PC-9 (cell line): ENCODE results near the gene PLAAT4. TPM values are rescaled to one million over a fixed set of nuclear protein-coding genes. Genes with fewer than 3 reads are reported as not detected.

Source experiments
- BruUV-seq: library from RNA; stranded (reverse); fragments of 400-500 nt; replicated peaks from 2 replicates; lab custom pipeline; 2021; lab: Mats Ljungman, UMichigan
- CTCF ChIA-PET: fragments of 300-600 bp; sonication (Branson Sonifier 250); formaldehyde crosslinking; loops from one replicate; lab custom pipeline; 2022; ENCODE audit warnings: antibody characterized with exemption; lab: Charles Lee
- POLR2A ChIA-PET: fragments of 300-600 bp; sonication (Branson Sonifier 250); formaldehyde crosslinking; loops from one replicate; lab custom pipeline; 2022; ENCODE audit warnings: antibody characterized with exemption; ENCODE audit not compliant: unreplicated experiment; lab: Charles Lee
- DNase-seq, 2 experiments: peaks; one replicate each; pipeline versions ENCODE4 v3.0.0 to v3.0.0-alpha.2; 2015 to 2022; ENCODE audit warnings: mixed read lengths in 1 of 2
- H2AFZ ChIP-seq: fragments of 200-600 bp; sonication (generic); 2 replicates; pipeline ENCODE4 v1.8.1; 2017; ENCODE audit warnings: antibody characterized with exemption
- H3F3A ChIP-seq: fragments of 200-600 bp; sonication (generic); 2 replicates; pipeline ENCODE4 v1.8.1; 2017; ENCODE audit warnings: antibody characterized with exemption, mild to moderate bottlenecking, low read depth; ENCODE audit not compliant: insufficient read depth
- H3K27ac ChIP-seq: fragments of 200-600 bp; sonication (generic); 2 replicates; pipeline ENCODE4 v1.6.1; 2016; ENCODE audit warnings: mixed run types
- H3K27me3 ChIP-seq: fragments of 200-600 bp; sonication (generic); 2 replicates; pipeline ENCODE4 v1.6.1; 2016; ENCODE audit warnings: low read depth, mixed run types; ENCODE audit not compliant: insufficient read depth
- H3K36me3 ChIP-seq: fragments of 200-600 bp; sonication (generic); 2 replicates; pipeline ENCODE4 v1.6.1; 2016; ENCODE audit warnings: low read depth, mixed run types
- H3K4me1 ChIP-seq: fragments of 200-600 bp; sonication (generic); replicated peaks from 2 replicates; pipeline ENCODE4 v1.6.1; 2016; ENCODE audit warnings: mixed run types; ENCODE audit not compliant: insufficient read depth
- H3K4me2 ChIP-seq: fragments of 200-600 bp; sonication (generic); 2 replicates; pipeline ENCODE4 v1.6.1; 2017; ENCODE audit warnings: mixed run types
- H3K4me3 ChIP-seq: fragments of 200-600 bp; sonication (generic); 2 replicates; pipeline ENCODE4 v1.6.1; 2016; ENCODE audit warnings: mixed run types
- H3K79me2 ChIP-seq: fragments of 200-600 bp; sonication (generic); 2 replicates; pipeline ENCODE4 v1.6.1; 2017; ENCODE audit warnings: low read depth, mixed run types
- H3K9me2 ChIP-seq: fragments of 200-600 bp; sonication (generic); 2 replicates; pipeline ENCODE4 v1.8.1; 2017; ENCODE audit warnings: mild to moderate bottlenecking; ENCODE audit not compliant: insufficient read depth
- H3K9me3 ChIP-seq: fragments of 200-600 bp; sonication (generic); 2 replicates; pipeline ENCODE4 v1.8.1; 2016; ENCODE audit warnings: low read depth; ENCODE audit not compliant: insufficient read depth
- H4K20me1 ChIP-seq: fragments of 200-600 bp; sonication (generic); 2 replicates; pipeline ENCODE4 v1.8.1; 2017; ENCODE audit not compliant: insufficient read depth
- CTCF ChIP-seq: fragments of 200-600 bp; sonication (generic); conservative IDR thresholded peaks from 2 replicates; pipeline ENCODE4 v1.6.1; 2017; ENCODE audit warnings: mixed run types, antibody characterized with exemption, mild to moderate bottlenecking, moderate library complexity
- EZH2 ChIP-seq: fragments of 200-600 bp; sonication (generic); IDR thresholded peaks from 2 replicates; pipeline ENCODE4 v1.8.0; 2017; ENCODE audit warnings: antibody characterized with exemption, low read depth
- intact Hi-C: fragments of 100-400 bp; cut with micrococcal nuclease; formaldehyde crosslinking; loops from one replicate; pipeline ENCODE4 v1.10.0; 2022; ENCODE audit not compliant: unreplicated experiment
- total RNA-seq: library from RNA; stranded (reverse); gene quantifications from 2 replicates; pipeline ENCODE4 v1.2.3, GENCODE V29; 2021

The PLAAT4 gene
- total RNA-seq, 1 experiment from 2014 or later, result 64.6 TPM

GRCh38 chr11:63554877-63555223, 18.2 kb downstream of the PLAAT4 start:
- Histone ChIP-seq H4K20me1 (no peaks in the 10 kb centered on the region), H3K4me2 (no peak overlapping the region), H3K27me3 (no peaks in the 10 kb centered on the region), H2AFZ (no peak overlapping the region), H3K9me2 (no peaks in the 10 kb centered on the region; the same call in 1 of the 2 replicates), H3K27ac (no peak overlapping the region), H3F3A (no peaks in the 10 kb centered on the region), H3K79me2 (no peaks in the 10 kb centered on the region), H3K4me3 (no peak overlapping the region), H3K36me3 (no peaks in the 10 kb centered on the region), H3K4me1 (peaks cover 13% of the 10 kb centered on the region), H3K9me3 (no peaks in the 10 kb centered on the region)
- BruUV-seq, result no TSS peak
- TF ChIP-seq CTCF (no peak), EZH2 (no peak)
- intact Hi-C loops, result no loop called here
- DNase-seq, result no peak
- ChIA-PET POLR2A (no interaction called here), CTCF (no interaction called here)

GRCh38 chr11:63556404-63557013, 19.9 kb downstream of the PLAAT4 start:
- no peak for DNase-seq
- CTCF ChIA-PET, result no interaction called here
- Histone ChIP-seq H3K4me1 (peaks cover 18% of the 10 kb centered on the region), H3K36me3 (no peaks in the 10 kb centered on the region), H3K27ac (no peak overlapping the region), H3K79me2 (no peaks in the 10 kb centered on the region), H3K9me2 (no peaks in the 10 kb centered on the region; the same call in 1 of the 2 replicates), H4K20me1 (no peaks in the 10 kb centered on the region), H3K9me3 (no peaks in the 10 kb centered on the region), H3F3A (no peaks in the 10 kb centered on the region), H2AFZ (no peak overlapping the region), H3K4me3 (no peak overlapping the region), H3K27me3 (no peaks in the 10 kb centered on the region), H3K4me2 (no peak overlapping the region)
- TF ChIP-seq CTCF (no peak), EZH2 (no peak)
- POLR2A ChIA-PET, result no interaction called here
- no TSS peak for BruUV-seq
- intact Hi-C loops, result no loop called here

- intact Hi-C loops, result no loop called here
- Histone ChIP-seq H3K4me1 (peaks cover 18% of the 10 kb centered on the region), H3K27me3 (no peaks in the 10 kb centered on the region), H3K9me2 (no peaks in the 10 kb centered on the region; the same call in 1 of the 2 replicates), H2AFZ (no peak overlapping the region), H3K36me3 (no peaks in the 10 kb centered on the region), H3K79me2 (no peaks in the 10 kb centered on the region), H3K4me3 (no peak overlapping the region), H3K4me2 (no peak overlapping the region), H4K20me1 (no peaks in the 10 kb centered on the region), H3F3A (no peaks in the 10 kb centered on the region), H3K27ac (no peak overlapping the region), H3K9me3 (no peaks in the 10 kb centered on the region)
- BruUV-seq, result no TSS peak
- ChIA-PET CTCF (no interaction called here), POLR2A (no interaction called here)
- TF ChIP-seq CTCF, result no peak
- TF ChIP-seq EZH2, result no peak
- no peak for DNase-seq
These were observed 21.0 kb downstream of the PLAAT4 start for GRCh38 chr11:63557570-63557969.
